AG09309 (cell line): ENCODE results near the gene PAXX.

Source experiments
- DNase-seq: peaks from one replicate; pipeline ENCODE4 v3.0.0-alpha.2; 2010; ENCODE audit warnings: low read depth
- H3K4me3 ChIP-seq: 2 replicates; pipeline ENCODE4 v1.5.1; 2011; ENCODE audit warnings: mild to moderate bottlenecking, low read depth, low read length, moderate library complexity; ENCODE audit not compliant: control insufficient read depth
- TF ChIP-seq, protein P1 (sequence below): IDR thresholded peaks from 2 replicates; pipeline ENCODE4 v1.5.1; 2011; ENCODE audit warnings: mild to moderate bottlenecking, low read depth, low read length, inconsistent platforms; ENCODE audit not compliant: insufficient read depth, control insufficient read depth; ENCODE audit errors: missing control alignments

PAXX gene

DNA sequence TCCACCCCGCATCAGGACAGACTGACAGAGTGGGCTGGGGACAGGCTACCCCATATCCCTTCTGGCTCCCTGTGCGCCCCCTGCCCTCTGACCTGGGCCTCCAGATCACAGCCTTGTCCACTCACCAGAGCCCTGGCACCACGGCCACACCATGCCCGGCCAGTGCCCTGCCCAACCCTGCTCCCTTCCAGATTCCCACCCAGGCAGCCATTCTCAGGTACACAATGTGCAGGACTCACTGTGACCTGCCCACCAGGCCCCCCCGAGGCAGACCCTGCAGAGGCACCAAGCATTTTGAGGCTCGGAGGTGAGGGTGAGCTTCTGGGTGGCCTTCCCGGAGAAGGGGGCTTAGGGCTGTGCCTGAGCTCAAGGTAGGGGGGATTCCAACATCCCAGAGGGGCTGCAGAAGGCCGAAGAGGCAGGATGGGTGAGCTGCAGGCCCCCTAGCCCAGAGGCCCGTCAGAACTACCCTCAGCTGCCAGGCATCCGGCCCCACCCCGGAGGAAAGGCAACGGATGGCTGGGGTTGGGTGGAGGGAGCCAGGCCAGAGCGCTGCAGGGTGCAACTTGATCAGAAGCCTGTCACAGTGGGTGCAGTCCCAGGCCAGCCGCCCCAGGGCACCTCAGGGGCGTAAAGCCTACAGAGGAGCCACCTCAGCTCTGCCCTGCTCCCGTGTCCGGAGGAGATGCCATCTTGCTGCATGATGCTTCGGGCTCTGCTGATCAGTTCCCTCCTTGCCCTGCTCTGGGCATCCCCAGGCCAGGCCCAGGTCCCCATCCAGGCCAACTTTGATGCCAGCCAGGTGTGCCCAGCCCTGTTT lies 9.8 kb upstream of the PAXX start, which contains the start of gene LCNL1:
LCNL1 (plus strand) TSS at position 762 of the 820 bp plus-strand sequence. CDS start 594 bp downstream, outside the sequence.
- no peak for DNase-seq
- TF ChIP-seq, protein P1, sequence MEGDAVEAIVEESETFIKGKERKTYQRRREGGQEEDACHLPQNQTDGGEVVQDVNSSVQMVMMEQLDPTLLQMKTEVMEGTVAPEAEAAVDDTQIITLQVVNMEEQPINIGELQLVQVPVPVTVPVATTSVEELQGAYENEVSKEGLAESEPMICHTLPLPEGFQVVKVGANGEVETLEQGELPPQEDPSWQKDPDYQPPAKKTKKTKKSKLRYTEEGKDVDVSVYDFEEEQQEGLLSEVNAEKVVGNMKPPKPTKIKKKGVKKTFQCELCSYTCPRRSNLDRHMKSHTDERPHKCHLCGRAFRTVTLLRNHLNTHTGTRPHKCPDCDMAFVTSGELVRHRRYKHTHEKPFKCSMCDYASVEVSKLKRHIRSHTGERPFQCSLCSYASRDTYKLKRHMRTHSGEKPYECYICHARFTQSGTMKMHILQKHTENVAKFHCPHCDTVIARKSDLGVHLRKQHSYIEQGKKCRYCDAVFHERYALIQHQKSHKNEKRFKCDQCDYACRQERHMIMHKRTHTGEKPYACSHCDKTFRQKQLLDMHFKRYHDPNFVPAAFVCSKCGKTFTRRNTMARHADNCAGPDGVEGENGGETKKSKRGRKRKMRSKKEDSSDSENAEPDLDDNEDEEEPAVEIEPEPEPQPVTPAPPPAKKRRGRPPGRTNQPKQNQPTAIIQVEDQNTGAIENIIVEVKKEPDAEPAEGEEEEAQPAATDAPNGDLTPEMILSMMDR = no peak
- no peak within 1 kb of the TSS for H3K4me3 ChIP-seq

DNA sequence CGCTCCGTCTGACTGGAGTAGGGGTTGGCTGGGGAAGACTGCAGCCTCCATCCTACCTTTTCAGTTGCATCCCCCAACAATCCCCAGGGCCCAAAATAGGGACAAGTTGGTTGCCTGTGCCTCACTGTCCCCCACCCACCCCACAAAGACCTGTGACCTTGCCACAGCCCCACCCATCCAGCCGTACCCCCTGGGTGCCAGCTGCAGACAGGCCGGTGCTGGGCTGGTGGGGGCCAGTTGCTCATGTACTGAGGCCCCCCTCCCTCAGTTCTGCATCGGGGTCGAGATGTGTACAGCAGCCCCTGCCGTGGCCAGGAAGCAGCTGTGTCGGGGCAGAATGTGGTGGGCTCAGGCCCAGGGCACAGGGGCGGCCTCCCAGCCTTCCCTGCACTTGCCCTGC lies 9.1 kb upstream of the PAXX start:
- TF ChIP-seq, protein P1 = no peak
- DNase-seq = no peak
- no peak overlapping the region for H3K4me3 ChIP-seq

DNA sequence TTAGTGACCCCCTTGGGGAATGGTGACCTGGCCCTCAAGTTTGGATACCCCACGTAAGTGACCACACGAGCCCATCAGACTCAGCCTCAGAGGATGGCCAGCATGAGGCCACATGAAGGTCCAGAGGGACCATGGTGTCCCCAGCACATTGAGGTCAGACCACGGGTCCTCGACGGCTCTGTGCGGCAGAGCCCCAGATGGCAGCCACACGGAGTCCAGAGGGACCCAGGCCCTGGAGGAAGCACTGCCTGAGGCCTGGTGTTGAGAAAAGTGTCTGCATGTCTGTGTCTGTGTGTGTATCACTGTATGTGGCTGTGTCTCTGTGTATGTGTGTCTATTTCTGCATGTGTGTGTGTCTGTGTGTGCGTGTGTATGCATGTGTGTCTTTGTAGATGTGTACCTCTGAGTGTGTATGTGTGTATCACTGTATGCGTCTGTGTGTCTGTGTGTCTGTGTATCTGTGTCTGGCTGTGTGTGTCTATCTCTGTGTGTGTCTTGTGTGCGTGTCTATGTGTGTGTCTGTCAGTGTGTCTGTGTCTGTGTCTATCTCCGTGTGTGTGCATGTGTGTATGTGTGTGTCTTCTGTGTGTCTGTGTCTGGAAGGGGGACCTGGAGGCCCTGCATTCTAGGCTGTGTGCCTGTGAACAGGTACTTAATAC lies 8.4 kb upstream of the PAXX start:
- TF ChIP-seq, protein P1 = no peak
- H3K4me3 ChIP-seq = no peak overlapping the region
- no peak for DNase-seq

DNA sequence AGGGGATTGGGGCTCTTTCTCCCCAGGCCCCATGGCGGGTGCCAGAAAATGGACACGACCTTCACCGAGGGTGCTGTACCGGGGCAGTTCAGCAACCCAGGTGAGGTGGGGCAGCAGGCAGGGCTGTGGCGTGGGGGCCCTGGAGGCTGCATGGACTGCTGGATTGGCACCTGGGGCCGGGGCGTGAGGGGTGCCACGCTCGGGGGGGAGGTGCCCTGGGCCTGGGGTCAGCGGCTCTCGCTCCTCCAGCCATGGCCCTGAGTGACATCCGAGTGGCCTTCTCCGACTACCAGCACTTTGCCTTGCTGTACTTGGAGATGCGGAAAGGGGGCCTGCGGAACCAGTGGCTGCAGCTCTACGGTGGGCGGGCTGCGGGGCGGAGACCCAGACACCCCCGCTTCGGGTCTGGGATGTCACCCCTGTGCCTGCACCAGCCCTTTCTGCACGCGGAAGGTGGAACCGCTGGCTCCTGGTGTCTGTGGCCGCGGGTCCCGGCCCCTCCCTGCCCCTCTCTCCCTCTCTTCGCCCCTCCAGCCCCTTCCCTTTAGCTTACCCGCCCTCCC lies 7.7 kb upstream of the PAXX start:
- no peak overlapping the region for H3K4me3 ChIP-seq
- TF ChIP-seq, protein P1 = no peak
- no peak for DNase-seq

DNA sequence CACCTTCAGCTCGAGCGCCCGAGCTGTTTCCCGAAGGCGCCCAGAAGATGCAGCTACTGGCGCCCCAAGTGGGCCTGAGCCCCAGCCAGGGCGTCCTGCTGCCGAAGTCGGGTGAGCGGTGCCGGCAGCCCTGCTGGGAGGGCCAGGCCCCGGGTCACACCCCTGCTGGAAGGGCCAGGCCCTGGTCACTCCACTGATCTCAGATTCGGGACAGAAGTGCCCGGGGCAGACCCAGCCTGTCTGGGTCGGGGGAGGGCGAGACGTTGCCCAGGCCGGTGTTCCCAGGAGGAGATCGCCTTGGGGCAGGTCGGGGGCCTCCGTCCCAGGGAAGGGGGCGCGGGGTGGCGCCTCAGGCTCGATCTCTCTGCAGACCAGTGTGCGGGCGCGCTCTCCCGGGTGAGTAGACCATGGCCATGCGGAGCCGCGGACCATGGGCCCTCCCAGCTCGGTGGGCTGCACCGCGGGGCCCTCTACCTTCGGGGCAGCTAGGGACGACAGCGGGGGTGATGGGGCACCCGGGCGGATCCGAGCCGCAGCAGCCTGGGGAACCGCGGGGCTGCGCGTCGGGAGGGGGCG lies 7.1 kb upstream of the PAXX start:
- TF ChIP-seq, protein P1 = no peak
- H3K4me3 ChIP-seq = no peak overlapping the region
- no peak for DNase-seq

DNA sequence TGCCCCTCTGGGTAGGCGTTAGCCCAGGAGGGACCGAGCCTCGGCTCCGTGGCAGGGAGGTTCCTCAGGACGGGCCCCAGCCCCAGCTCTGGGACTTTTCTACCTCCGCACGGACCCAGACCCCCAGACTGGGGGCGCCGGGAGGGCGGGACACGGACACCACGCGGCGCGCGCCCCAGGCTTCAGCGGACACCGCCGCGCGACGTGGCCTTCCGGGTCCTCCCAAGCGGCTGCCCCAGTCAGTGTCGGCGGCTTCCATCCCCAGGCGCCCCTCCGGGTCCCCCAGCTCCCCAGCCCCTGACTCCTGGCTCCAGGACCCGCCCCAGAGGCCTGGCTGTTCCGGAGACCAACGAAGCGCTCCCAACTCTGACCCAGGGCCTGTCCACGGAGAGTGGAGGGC lies 6.4 kb upstream of the PAXX start:
- TF ChIP-seq, protein P1 = no peak
- no peak for DNase-seq
- no peak overlapping the region for H3K4me3 ChIP-seq
